ENCODE data around the gene SLC1A7.

The SLC1A7 gene

DNA sequence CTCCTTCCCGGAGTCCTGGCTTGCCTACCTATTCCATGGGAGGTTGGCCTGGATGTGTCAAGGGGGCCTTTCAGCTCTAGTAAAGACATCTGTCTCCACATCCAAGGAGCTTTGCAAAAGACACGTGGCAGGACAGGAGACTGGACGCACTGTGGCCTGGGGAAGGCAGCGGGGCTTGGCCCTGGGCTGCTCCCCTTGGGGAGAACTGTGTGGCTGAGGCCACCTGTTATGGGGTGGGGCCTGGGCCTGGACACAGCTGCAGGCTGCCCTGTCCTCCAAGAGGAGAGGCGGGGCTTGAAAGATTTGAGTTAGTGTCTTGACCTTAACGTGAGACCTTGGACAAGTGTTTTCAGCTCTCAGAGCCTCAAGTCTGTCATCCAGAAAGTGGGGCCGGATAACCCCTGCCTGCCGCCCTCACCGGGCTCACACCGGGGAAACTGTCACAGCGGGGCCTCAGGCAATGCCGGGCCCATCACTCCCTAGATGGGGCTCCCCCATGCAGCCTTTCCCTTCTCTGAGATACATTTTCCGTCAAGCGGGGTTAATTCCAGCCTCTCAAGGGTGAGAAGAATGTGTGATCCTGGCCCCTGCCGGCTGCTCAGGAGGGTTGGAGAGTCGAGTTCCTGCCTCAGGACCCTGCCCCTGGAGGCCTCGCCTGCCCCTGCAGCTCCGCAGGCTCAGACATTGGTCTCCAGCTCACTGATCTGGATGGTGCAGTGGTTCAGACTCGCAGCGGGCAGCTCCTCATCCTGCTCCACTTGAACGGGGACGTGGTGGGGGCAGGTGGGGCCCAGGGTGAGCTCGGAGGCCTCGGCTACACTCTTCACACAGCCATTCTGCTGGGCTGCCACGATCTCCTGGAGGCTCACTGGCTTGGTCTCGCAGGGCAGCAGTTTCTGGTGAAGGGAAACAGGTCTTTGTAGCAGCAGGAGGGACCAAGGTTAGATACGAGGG lies 54.8 kb downstream of the SLC1A7 start:
- Histone ChIP-seq H3K4me1 (peaks cover 12 to 31% (median 22%) of the 10 kb centered on the region in 10 experiments), H3K4me2 (no peak overlapping the region), H3K36me3 (no peaks in the 10 kb centered on the region), H3K4me3 (no peak overlapping the region), H3K9me3 (replicated peaks in 1 of 11) (no peaks in the 10 kb centered on the region), H3K27me3 (no peaks in the 10 kb centered on the region), H3K9ac (0 out of 22 replicates have a peak overlapping the region, but pooled peaks of 1 of the 11 experiments have one; percentile 13), H3K27ac (no peak overlapping the region), H4K20me1 (no peaks in the 10 kb centered on the region)
- no peak for TF ChIP-seq Cebpa-rat (IDR thresholded peaks at IDR 0.05)

DNA sequence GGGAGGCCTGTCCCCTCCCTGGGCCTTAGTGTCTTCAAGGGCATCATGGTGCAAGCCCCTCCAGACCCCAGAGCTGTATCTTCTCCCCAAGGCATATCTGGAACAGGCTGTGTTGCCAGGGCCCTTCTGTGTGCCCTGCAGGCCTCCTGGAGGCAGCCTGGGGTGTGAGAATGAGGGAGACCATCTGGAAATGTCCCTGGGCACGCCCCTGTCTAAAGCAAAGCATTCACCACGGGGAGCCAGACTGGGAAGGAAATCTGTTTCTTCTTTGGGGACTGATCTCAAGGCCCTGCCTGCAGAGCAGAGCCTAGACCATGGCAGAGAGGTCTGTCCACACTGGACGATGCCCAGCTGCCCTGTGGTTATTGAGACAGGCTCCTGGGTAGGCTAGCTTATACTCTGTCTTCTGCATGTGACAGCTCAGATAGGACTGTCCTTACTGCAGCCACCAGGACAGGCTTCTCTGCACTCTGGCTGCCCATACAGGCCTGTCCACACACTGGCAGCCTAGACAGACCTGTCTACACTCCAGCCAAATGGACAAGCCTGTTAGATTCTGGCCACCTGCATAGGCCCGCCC lies 55.9 kb downstream of the SLC1A7 start:
- no peak overlapping the region for H3K4me2 ChIP-seq
- TF ChIP-seq Cebpa-rat (IDR thresholded peaks at IDR 0.05) = no peak
- H3K36me3 ChIP-seq = no peaks in the 10 kb centered on the region
- H3K9ac ChIP-seq = no peak overlapping the region
- H3K4me1 ChIP-seq = peaks cover 6 to 26% (median 20%) of the 10 kb centered on the region in 10 experiments
- H3K27ac ChIP-seq = no peak overlapping the region
- H4K20me1 ChIP-seq = no peaks in the 10 kb centered on the region
- no peaks in the 10 kb centered on the region for H3K27me3 ChIP-seq
- no peak overlapping the region for H3K4me3 ChIP-seq
- no peaks in the 10 kb centered on the region for H3K9me3 ChIP-seq (replicated peaks in 1 of 11)

DNA sequence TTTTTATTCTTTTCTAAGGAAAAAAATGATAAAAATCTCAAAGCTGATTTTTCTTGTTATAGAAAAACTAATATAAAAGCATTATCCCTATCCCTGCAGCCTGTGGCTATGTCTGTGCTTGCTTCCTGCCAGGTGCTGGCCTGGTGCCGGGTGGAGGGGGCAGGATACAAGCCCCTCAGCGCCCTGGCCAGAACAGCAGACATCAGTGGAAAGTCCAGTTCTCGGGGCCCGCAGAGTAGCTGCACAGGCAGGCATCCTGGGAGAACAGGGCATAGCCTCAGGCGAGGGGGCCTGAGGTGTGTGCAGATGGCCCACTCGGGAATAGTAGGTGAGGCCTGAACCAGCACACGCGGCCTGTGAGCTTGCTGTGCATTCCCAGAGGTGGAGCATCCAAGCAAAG lies 57.0 kb downstream of the SLC1A7 start:
- Histone ChIP-seq H3K9me3 (replicated peaks in 1 of 11) (no peaks in the 10 kb centered on the region), H3K27ac (no peak overlapping the region), H3K4me2 (no peak overlapping the region), H3K4me1 (peaks cover 0 to 16% (median 13%) of the 10 kb centered on the region in 10 experiments; a peak in 15 of 20 replicates), H3K9ac (no peak overlapping the region), H3K4me3 (no peak overlapping the region), H4K20me1 (0 out of 22 replicates have a peak, but pooled peaks cover 0 to 5% (median 0%) of the 10 kb centered on the region in 11 experiments), H3K27me3 (no peaks in the 10 kb centered on the region), H3K36me3 (no peaks in the 10 kb centered on the region)
- no peak for TF ChIP-seq Cebpa-rat (IDR thresholded peaks at IDR 0.05)

DNA sequence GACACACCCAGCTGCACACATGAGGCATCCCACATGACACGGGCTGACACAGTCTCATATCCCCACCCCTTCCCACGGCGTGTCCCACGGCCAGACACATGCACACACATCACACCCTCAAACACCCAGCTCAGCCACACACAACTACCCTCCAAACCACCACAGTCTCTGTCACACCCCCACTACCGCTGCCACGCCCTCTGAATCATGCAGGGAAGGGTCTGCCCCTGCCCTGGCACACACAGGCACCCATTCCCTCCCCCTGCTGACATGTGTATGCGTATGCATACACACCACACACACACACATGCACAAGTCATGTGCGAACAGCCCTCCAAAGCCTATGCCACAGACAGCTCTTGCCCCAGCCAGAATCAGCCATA lies 57.9 kb downstream of the SLC1A7 start:
- Histone ChIP-seq H4K20me1 (0 out of 22 replicates have a peak, but pooled peaks cover 0 to 5% (median 0%) of the 10 kb centered on the region in 11 experiments), H3K4me3 (no peak overlapping the region), H3K27ac (no peak overlapping the region), H3K36me3 (no peaks in the 10 kb centered on the region), H3K4me2 (no peak overlapping the region), H3K27me3 (no peaks in the 10 kb centered on the region), H3K9ac (no peak overlapping the region), H3K9me3 (replicated peaks in 1 of 11) (no peaks in the 10 kb centered on the region), H3K4me1 (peaks cover 0 to 16% (median 13%) of the 10 kb centered on the region in 10 experiments; a peak in 15 of 20 replicates)
- TF ChIP-seq Cebpa-rat (IDR thresholded peaks at IDR 0.05) = no peak

DNA sequence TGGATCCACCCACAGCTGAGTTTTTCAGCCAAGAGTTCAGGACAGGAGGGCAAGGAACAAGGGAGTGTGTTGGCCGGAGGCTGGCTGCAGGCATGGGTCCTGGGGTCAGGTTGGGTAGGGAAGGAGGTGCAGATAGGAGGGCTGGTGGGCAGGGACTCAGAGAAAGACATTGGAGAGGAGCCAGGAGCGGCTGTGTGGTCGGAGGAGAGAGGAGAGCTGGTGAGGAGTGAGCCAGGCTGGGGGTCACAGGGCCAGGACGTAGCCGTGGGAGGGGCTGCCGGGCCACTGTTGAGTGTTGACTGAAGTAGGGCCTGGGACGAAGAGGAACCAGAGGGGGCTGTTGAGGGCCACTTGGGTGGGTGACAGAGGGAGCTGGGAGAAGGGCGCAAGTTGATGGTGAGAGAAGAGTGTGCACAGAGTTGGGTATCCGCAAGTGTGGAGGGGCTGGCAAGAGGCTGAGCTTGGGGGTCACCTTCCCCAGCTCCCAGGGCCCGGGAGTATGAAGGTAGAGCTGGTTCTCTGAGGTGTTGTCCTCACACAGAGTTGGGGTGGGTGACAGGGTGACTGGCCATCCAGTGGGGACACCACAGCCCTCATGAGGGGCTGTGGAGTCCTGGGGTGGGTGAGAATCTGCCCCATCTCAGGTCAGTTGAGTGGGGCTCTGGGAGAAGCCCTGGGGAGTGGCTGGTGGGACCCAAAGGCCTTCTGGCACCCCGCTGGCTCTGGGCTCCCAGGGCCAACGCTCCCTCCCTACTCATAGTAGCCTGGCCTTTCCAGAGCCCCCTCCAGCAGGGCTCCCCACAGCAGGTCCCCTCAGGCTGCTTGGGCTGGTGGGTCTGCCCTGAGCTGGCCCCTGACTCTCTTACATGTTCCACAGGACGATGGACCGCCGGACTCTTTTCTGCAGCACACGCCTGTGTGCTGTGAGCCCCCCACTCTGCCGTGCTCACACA lies 58.5 kb downstream of the SLC1A7 start:
- Histone ChIP-seq H3K9ac (no peak overlapping the region), H3K4me2 (peak overlapping the region in 8 of 11 experiments; percentile 11 to 65 (median 34); a peak in 12 of 22 replicates), H3K4me3 (no peak overlapping the region), H4K20me1 (0 out of 22 replicates have a peak, but pooled peaks cover 0 to 5% (median 0%) of the 10 kb centered on the region in 11 experiments), H3K27me3 (no peaks in the 10 kb centered on the region), H3K36me3 (no peaks in the 10 kb centered on the region), H3K4me1 (peaks cover 0 to 16% (median 13%) of the 10 kb centered on the region in 10 experiments; a peak in 15 of 20 replicates), H3K9me3 (replicated peaks in 1 of 11) (no peaks in the 10 kb centered on the region), H3K27ac (0 out of 22 replicates have a peak overlapping the region, but pooled peaks of 1 of the 11 experiments have one; percentile 16)
- no peak for TF ChIP-seq Cebpa-rat (IDR thresholded peaks at IDR 0.05)

DNA sequence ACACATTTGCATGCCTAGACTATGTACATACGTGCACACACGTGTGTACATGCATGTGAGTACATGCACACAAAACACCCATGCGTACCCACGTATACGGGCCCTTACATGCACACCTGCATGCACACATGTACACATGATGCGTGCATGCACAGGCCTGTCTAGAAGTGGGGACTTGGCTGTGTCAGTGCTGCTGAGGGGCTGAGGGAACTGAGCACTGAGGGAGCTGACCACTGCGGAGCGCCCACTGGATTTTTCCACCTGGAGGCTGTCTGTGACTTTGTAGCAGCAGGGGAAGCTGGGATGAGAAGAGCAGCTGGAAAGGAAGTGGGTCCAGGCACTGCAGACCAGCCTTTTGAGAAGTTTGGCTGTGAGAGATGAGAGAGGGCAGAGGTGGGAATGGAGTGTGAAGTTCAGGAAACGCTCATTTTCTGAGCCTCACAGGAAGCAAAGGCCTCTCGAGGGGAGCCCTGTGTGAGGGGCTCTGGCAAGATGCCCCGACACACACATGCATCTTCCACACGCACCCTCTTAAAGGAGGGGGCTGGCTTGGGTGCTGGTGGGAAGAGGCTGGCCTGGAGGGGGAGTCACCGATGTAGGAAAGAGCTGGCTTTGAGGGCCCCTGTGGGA lies 59.5 kb downstream of the SLC1A7 start:
- Histone ChIP-seq H3K4me3 (no peak overlapping the region), H3K4me2 (peak overlapping the region in 8 of 11 experiments; percentile 11 to 65 (median 34); a peak in 13 of 22 replicates), H3K36me3 (no peaks in the 10 kb centered on the region), H4K20me1 (0 out of 22 replicates have a peak, but pooled peaks cover 0 to 8% (median 0%) of the 10 kb centered on the region in 11 experiments), H3K9me3 (replicated peaks in 1 of 11) (no peaks in the 10 kb centered on the region), H3K4me1 (peaks cover 0 to 16% (median 13%) of the 10 kb centered on the region in 10 experiments; a peak in 15 of 20 replicates), H3K9ac (0 out of 22 replicates have a peak overlapping the region, but pooled peaks of 1 of the 11 experiments have one; percentile 24), H3K27me3 (no peaks in the 10 kb centered on the region), H3K27ac (peak overlapping the region in 1 of 11 experiments; percentile 16; a peak in 1 of 22 replicates)
- no peak for TF ChIP-seq Cebpa-rat (IDR thresholded peaks at IDR 0.05)

DNA sequence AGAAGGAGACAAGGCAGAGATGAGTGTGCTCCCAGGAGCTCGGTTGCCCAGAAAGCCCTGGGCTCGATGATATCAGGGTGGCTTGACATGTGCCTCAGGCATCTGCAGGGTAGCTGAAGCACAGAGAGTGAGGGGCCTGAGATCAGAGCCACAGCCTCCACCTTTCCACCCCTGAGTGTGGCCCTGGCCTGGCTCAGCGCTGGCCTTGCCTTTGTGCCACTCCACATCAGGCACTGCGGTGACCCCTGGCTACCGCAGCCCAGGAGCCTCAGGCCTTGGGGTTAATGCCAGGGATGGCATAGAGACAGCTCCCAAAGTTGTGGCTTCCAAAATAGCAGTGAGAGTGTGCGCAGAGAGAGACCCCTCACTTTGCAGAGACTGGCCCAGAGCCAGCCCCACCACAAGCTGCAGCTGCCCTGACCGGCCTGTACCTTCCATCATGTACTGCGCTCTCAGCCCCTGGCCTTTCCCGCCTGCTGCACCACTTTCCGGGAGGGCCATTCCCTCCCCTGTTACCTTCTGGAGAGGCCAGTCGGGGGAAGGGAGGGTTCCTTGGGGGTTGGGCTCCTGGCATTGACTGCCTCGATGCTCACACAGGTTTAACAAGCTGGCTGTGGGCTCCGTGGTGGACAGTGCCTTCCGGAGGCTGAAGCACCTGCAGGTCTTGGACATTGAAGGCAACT lies 60.9 kb downstream of the SLC1A7 start:
- Histone ChIP-seq H3K9ac (no peak overlapping the region), H3K4me1 (peaks cover 0 to 16% (median 13%) of the 10 kb centered on the region in 10 experiments; a peak in 15 of 20 replicates), H3K4me3 (no peak overlapping the region), H3K27me3 (no peaks in the 10 kb centered on the region), H3K4me2 (no peak overlapping the region), H3K27ac (no peak overlapping the region), H3K36me3 (no peaks in the 10 kb centered on the region), H4K20me1 (0 out of 22 replicates have a peak, but pooled peaks cover 0 to 8% (median 0%) of the 10 kb centered on the region in 11 experiments), H3K9me3 (replicated peaks in 1 of 11) (no peaks in the 10 kb centered on the region)
- no peak for TF ChIP-seq Cebpa-rat (IDR thresholded peaks at IDR 0.05)
